ENCODE results near the gene SELENOK. TPM values are rescaled to one million over a fixed set of nuclear protein-coding genes. Genes with fewer than 3 reads are reported as not detected.

SELENOK gene
- 21.4 and 25.1 TPM in 2 replicates for total RNA-seq

DNA sequence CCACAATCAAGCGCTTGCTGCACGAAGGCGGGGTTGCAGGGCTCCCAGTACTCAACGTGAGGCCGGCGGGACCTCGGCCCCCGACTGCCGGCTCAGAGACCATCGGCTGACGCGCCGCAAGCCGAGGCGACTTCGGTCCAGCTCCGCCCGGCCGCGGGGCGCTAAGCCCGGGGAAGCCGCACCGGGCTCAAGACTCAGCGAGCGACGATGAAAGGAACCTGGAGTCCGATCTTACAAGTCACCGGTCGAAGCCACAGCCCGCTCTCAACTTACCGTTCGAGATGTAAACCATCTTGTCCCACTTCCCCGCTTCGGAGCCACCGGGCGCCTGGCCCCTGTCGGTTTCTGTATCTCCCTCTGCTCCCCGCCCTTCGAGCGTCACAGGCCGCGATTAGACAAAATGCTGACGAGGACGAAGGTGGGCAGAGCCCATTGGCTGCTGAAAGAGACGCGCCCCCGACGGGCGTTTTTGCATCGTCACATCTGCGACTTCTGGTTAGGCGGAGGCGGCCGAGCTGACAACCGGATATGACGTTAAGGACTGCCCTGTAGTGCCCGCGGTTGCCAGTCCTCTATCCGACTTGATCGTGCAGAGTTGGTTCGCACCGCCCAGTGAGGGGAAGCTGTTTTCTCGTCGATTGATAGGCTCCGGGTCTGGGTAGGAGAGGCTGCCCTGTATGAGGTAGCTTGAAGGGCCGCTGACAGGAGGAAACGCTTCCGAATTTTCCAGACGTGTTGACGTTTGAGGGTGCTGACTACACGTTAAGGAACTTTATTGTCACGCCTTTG, at the start of gene SELENOK:
Gene SELENOK (minus strand): TSS at position 363 of the 789 bp plus-strand sequence.

DNA sequence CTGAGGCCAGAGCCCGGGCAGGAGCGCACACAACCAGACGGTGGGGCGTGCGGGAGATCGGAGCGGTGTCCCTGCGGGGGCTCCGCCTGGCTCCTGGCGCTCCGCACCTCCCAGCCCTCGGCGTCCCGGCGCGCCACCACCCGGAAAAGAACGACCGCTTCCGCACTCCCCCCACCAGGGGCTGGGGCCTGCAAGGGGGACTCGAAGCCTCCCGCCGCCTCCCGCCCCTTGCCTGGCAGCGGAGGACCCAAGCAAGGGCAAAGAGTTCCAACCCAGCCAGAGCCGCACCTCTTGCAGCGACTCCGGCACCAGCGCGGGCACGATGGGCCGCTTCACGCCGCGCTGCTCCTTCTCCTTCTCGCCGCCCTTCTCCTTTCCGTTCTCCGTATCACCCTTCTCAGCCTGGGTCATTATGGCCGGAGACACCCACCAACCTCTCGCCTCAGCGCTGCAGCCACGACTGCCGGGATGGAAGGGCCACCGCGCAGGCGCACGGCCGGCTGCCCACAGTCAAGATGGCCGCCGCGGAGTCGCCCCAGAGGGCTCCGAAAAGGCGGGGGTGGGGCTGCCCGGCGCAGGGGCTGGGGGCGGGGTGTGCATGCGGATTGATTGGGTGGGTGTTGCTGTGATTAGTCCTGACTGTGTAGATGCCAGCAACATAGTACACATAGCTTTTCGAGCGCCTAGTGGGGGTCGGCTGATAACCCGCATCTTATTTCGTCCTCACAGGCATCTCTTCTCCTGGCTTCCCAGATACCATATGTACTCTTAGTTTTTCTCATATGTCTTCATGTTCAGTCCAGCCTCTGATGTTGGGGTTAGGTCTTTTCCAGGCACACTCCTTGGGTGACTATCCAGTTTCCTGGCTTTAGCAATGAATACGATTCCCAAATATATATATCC, 9.7 kb downstream of the SELENOK start, which contains the start of gene ACTR8:
Gene ACTR8 (minus strand): TSS at position 462 of the 903 bp plus-strand sequence. CDS start 51 bp downstream, at position 411.

DNA sequence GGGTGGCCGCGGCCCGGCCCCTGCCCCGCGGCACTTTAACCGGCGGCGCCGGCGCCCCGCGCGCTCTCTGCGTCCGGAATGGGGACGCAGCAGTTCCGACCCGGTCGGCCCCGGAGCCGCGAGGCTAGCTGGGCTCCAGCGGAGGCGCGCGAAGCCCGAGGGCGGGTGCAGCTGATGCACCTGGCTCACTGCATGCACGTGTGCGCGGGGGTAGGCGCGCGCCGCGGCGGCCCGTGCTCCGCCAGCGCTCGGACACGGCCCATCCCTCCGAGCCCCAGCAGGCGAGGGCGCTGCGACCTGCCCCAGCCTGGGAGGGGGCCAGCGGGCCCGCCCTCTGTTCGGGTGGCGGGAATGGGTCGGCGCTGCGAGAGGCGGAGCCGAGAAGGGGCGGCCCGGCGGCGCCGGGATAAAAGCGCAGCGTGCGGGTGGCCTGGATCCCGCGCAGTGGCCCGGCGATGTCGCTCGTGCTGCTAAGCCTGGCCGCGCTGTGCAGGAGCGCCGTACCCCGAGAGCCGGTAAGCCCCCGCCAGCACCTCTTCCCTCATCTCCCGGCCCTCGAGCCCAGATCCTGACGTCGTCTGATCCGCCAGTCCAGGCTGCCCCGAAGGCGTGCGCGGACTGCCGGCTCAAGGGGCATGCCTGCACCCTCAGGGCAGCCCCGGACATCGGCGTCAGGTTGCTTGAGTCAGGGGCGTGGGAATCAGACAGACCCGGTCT, 45.4 kb downstream of the SELENOK start, which contains the start of the genes CHDH and IL17RB:
Gene CHDH (minus strand): TSS at position 286 of the 717 bp plus-strand sequence. CDS start 22,411 bp downstream, outside the sequence.
Gene IL17RB (plus strand): TSS at position 435 of the 717 bp plus-strand sequence. CDS start 21 bp downstream, at position 456.

Other genes starting within 250 kb of the SELENOK start
- 0.62 and 0.68 TPM in 2 replicates for gene CHDH, start 45.4 kb downstream of the SELENOK start, total RNA-seq
- gene IL17RB, start 45.3 kb downstream of the SELENOK start, total RNA-seq, result not detected in 2 replicates
- gene ACTR8, start 9.7 kb downstream of the SELENOK start, total RNA-seq, result 22.8 and 26.4 TPM in 2 replicates
- 2.6 TPM in 2 replicates for gene CACNA2D3, start 230.7 kb upstream of the SELENOK start, total RNA-seq